ENCODE data around the gene ARID5B. TPM values are rescaled to one million over a fixed set of nuclear protein-coding genes. Genes with fewer than 3 reads are reported as not detected.
A peak's percentile ranks its signal among the peaks of the same experiment; 100 is the strongest.

Gene ARID5B
- total RNA-seq, 4 donors from 2014 or later = 17.7 to 54.6 (median 34.8) TPM

GRCh38 chr10:62079885-62080559 is 178.5 kb downstream of the ARID5B start:
- no peak for TF ChIP-seq EP300 (IDR thresholded peaks at IDR 0.05; ENCODE audit: low read depth)
- TF ChIP-seq CTCF (IDR thresholded peaks at IDR 0.05) = no peak
- TF ChIP-seq POLR2A (IDR thresholded peaks at IDR 0.05) = no peak
- TF ChIP-seq POLR2AphosphoS5 (IDR thresholded peaks at IDR 0.05) = no peak
- Histone ChIP-seq H3K4me1 (peaks cover 28 to 72% (median 52%) of the 10 kb centered on the region in 4 donors), H3K27me3 (no peaks in the 10 kb centered on the region), H3K9me3 (no peaks in the 10 kb centered on the region), H3K36me3 (no peaks in the 10 kb centered on the region), H3K4me3 (no peak overlapping the region), H3K27ac (peak overlapping the region; percentile 84 to 88 (median 86))
- 87% methylated on average over 8 of the region's 8 CpGs; no CpG with 5 or more reads in 1 of the 2 donors for WGBS, 2 donors (ENCODE audit: low coverage in 1 of 2)
- no peak for DNase-seq
- intact Hi-C loops (cut with DNase I; ENCODE audit: low total_unique reads) = no loop called here
- in situ Hi-C loops (cut with MboI; ENCODE audit: low pct_ligation_motif_present in 1 of 4, low pct_unique_long_range_greater_than_20kb in 1 of 4, low sequenced_read_pairs in 3 of 4) = no loop called here

GRCh38 chr10:62080905-62081304 is 179.4 kb downstream of the ARID5B start:
- H3K4me3 ChIP-seq = no peak overlapping the region
- H3K4me1 ChIP-seq = peaks cover 28 to 69% (median 51%) of the 10 kb centered on the region in 4 donors
- H3K9me3 ChIP-seq = no peaks in the 10 kb centered on the region
- peak overlapping the region; percentile 84 to 88 (median 86) for H3K27ac ChIP-seq
- no peak for DNase-seq
- peak in 2 of 5 experiments; percentile 14 to 31 for TF ChIP-seq CTCF (IDR thresholded peaks at IDR 0.05)
- no peak for TF ChIP-seq POLR2AphosphoS5 (IDR thresholded peaks at IDR 0.05)
- in situ Hi-C loops (cut with MboI; ENCODE audit: low pct_ligation_motif_present in 1 of 4, low pct_unique_long_range_greater_than_20kb in 1 of 4, low sequenced_read_pairs in 3 of 4) = no loop called here
- no peaks in the 10 kb centered on the region for H3K27me3 ChIP-seq
- peaks cover 0 to 6% (median 1%) of the 10 kb centered on the region in 4 donors for H3K36me3 ChIP-seq
- 73 to 77% methylated on average over 3 to 5 of the region's 5 CpGs for WGBS, 2 donors (ENCODE audit: low coverage in 1 of 2)
- intact Hi-C loops (cut with DNase I; ENCODE audit: low total_unique reads) = no loop called here

- Histone ChIP-seq H3K9me3 (no peaks in the 10 kb centered on the region), H3K36me3 (peaks cover 0 to 10% (median 3%) of the 10 kb centered on the region in 4 donors), H3K27ac (peak overlapping the region; percentile 84 to 88 (median 86)), H3K4me3 (peak overlapping the region in 1 of 4 donors; percentile 22), H3K4me1 (peaks cover 27 to 68% (median 50%) of the 10 kb centered on the region in 4 donors), H3K27me3 (no peaks in the 10 kb centered on the region)
- WGBS, 2 donors (ENCODE audit: low coverage in 1 of 2) = 70 to 75% methylated on average over 5 of the region's 5 CpGs
- in situ Hi-C loops (cut with MboI; ENCODE audit: low pct_ligation_motif_present in 1 of 4, low pct_unique_long_range_greater_than_20kb in 1 of 4, low sequenced_read_pairs in 3 of 4) = no loop called here
- TF ChIP-seq POLR2A (IDR thresholded peaks at IDR 0.05) (no peak), POLR2AphosphoS5 (IDR thresholded peaks at IDR 0.05) (no peak), CTCF (IDR thresholded peaks at IDR 0.05) (no peak), EP300 (IDR thresholded peaks at IDR 0.05; ENCODE audit: low read depth) (no peak)
- DNase-seq = no peak
- intact Hi-C loops (cut with DNase I; ENCODE audit: low total_unique reads) = no loop called here
These were observed 180.1 kb downstream of the ARID5B start for GRCh38 chr10:62081341-62082270.

- H3K36me3 ChIP-seq = peaks cover 0 to 13% (median 4%) of the 10 kb centered on the region in 4 donors
- intact Hi-C loops (cut with DNase I; ENCODE audit: low total_unique reads) (no loop called here), in situ Hi-C loops (cut with MboI; ENCODE audit: low pct_ligation_motif_present in 1 of 4, low pct_unique_long_range_greater_than_20kb in 1 of 4, low sequenced_read_pairs in 3 of 4) (no loop called here)
- H3K9me3 ChIP-seq = no peaks in the 10 kb centered on the region
- no peak for DNase-seq
- H3K27ac ChIP-seq = peak overlapping the region; percentile 84 to 88 (median 86)
- no peaks in the 10 kb centered on the region for H3K27me3 ChIP-seq
- 15 to 59% methylated on average over 1 of the region's 1 CpG for WGBS, 2 donors (ENCODE audit: low coverage in 1 of 2)
- peak overlapping the region in 1 of 4 donors; percentile 22 for H3K4me3 ChIP-seq
- peaks cover 23 to 63% (median 44%) of the 10 kb centered on the region in 4 donors for H3K4me1 ChIP-seq
- TF ChIP-seq CTCF (IDR thresholded peaks at IDR 0.05) (no peak), EP300 (IDR thresholded peaks at IDR 0.05; ENCODE audit: low read depth) (no peak), POLR2AphosphoS5 (IDR thresholded peaks at IDR 0.05) (no peak), POLR2A (IDR thresholded peaks at IDR 0.05) (no peak)
These were observed 180.8 kb downstream of the ARID5B start for GRCh38 chr10:62082271-62082656.

Data from transverse colon (tissue), 4 donors.